GM23338 (cell line): ENCODE results near the gene R3HDM1.

ENCODE experiments used
- EZH2 ChIP-seq: fragments of 200-600 bp; sonication (generic); IDR thresholded peaks from one replicate; pipeline ENCODE4 v1.8.0; 2017; ENCODE audit warnings: antibody characterized with exemption, mild to moderate bottlenecking, low read depth; ENCODE audit not compliant: unreplicated experiment
- EZH2phosphoT487 ChIP-seq: fragments of 200-600 bp; sonication (generic); IDR thresholded peaks from one replicate; pipeline ENCODE4 v1.8.1; 2018; ENCODE audit warnings: antibody characterized with exemption; ENCODE audit not compliant: unreplicated experiment
- POLR2AphosphoS5 ChIP-seq: IDR thresholded peaks from 2 replicates; pipeline ENCODE4 v1.6.1; 2016; ENCODE audit warnings: antibody characterized with exemption, low read depth
- TF ChIP-seq, protein P1 (sequence below), 2 experiments: fragments of 200-600 bp in 1 of 2; sonication (generic) in 1 of 2; conservative IDR thresholded peaks; 2 replicates each; pipeline versions ENCODE4 v1.5.1 to v1.6.1; 2016 to 2017; ENCODE audit warnings: antibody characterized with exemption in 2 of 2, low read depth in 2 of 2, mild to moderate bottlenecking in 2 of 2, moderate library complexity in 1 of 2

DNA sequence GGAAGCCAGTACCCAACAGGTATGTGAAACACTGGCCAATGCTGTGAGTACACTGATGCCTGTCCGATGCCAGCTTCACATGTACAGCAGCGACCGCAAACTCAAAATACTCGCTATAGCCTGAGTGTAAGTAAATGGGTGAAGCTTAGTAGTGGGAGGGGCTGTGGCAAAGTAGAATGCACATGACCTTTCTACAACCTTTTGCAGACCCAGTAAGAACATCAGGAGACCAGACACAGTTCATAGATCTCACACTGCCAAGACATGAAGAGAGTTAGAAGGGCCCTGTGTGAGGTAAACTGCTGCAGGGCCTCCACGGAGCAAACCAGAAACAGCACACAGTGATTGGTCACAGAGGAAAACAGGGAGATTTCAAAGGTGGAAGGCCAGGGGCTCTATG, 201.3 kb downstream of the R3HDM1 start:
- TF ChIP-seq, protein P1, sequence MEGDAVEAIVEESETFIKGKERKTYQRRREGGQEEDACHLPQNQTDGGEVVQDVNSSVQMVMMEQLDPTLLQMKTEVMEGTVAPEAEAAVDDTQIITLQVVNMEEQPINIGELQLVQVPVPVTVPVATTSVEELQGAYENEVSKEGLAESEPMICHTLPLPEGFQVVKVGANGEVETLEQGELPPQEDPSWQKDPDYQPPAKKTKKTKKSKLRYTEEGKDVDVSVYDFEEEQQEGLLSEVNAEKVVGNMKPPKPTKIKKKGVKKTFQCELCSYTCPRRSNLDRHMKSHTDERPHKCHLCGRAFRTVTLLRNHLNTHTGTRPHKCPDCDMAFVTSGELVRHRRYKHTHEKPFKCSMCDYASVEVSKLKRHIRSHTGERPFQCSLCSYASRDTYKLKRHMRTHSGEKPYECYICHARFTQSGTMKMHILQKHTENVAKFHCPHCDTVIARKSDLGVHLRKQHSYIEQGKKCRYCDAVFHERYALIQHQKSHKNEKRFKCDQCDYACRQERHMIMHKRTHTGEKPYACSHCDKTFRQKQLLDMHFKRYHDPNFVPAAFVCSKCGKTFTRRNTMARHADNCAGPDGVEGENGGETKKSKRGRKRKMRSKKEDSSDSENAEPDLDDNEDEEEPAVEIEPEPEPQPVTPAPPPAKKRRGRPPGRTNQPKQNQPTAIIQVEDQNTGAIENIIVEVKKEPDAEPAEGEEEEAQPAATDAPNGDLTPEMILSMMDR (conservative IDR thresholded peaks at IDR 0.05; ENCODE audit: low read depth in 2 of 2), result no peak
- no peak for TF ChIP-seq EZH2phosphoT487
- no peak for TF ChIP-seq EZH2
- no peak for TF ChIP-seq POLR2AphosphoS5
